K562 treated with DMSO at 1 percent for 24 hours (cell line): ENCODE measurements around the gene SUSD1. TPM values are rescaled to one million over a fixed set of nuclear protein-coding genes. Genes with fewer than 3 reads are reported as not detected.

ENCODE experiments used
- total RNA-seq: library from RNA; unstranded; fragments of 300-600 nt; gene quantifications from 2 replicates; pipeline ENCODE4 v1.2.3, GENCODE V29; 2022; ENCODE audit warnings: low read depth; ENCODE audit not compliant: insufficient read depth

The SUSD1 gene
- 25.3 and 26.6 TPM in 2 replicates for total RNA-seq

DNA sequence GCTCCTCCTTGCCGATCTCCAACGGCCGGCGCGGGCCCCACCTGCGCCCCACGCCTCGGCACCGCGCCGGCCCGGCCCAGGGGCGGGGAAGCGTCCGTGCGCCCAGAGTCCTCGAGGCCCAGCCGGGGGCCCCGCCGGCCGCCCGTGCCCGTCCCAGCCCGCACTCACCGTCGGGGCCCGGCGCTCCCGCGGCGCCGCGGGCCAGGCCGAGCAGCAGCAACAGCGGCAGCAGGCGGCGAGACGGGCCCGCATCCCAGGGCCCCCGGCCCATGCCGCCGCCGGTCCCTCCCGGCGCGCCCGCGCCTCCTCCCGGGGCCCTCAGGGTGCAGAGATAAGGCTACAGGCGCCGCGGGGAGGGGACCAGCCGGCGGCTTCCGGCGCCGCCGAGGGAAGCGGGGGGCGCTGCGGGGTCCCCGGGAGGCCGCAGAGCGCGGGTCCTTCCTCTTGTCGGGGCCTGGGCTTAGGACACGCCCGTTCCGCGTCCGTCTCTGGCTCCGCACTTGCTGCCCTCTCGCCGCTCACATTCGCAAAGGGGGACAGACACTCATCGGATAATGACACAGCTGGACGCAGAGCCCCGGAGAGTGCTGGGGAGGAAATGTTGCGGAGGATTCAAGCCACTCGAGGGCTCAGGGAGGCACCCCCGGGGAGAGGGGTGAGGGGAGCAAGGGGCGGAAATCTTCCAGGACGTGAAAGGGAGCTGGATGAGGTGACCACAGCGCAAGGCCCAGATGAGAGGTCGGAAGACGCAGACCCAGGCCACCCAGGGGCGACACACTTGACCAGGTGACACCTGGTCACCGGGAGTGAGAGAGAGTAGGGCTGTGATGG lies at the start of gene SUSD1:
Gene SUSD1 (minus strand): TSS at position 333 of the 831 bp plus-strand sequence. CDS start 62 bp downstream, at position 271.

Other genes with a start within 250 kb of the SUSD1 start
- gene PTBP3, start 158.3 kb upstream of the SUSD1 start, total RNA-seq: 21.5 and 23.7 TPM in 2 replicates
- 16.2 and 20.1 TPM in 2 replicates for gene HSDL2, start 204.8 kb upstream of the SUSD1 start, total RNA-seq